ENCODE data around the gene SV2C.
"Not testable (repeated sequence)": the region's sequence is repeated elsewhere in the genome, so short reads cannot be mapped to it uniquely, and the experiment has no call there.

SV2C gene

GRCh38 chr5:76294573-76294972 lies 211.4 kb downstream of the SV2C start:
- no peak for DNase-seq (ENCODE audit: low read depth in 2 of 2)

GRCh38 chr5:76298852-76299251 lies 215.7 kb downstream of the SV2C start:
- no peak for DNase-seq (ENCODE audit: low read depth in 2 of 2)

- no peak for DNase-seq (ENCODE audit: low read depth in 2 of 2)
Observed at GRCh38 chr5:76299592-76299991, 216.4 kb downstream of the SV2C start.

GRCh38 chr5:76301932-76302331 lies 218.7 kb downstream of the SV2C start:
- DNase-seq (ENCODE audit: low read depth in 2 of 2), result not testable (repeated sequence)

- DNase-seq (ENCODE audit: low read depth in 2 of 2), result not testable (repeated sequence)
Observed at GRCh38 chr5:76302661-76303060, 219.5 kb downstream of the SV2C start.

- no peak for DNase-seq (ENCODE audit: low read depth in 2 of 2)
Observed at GRCh38 chr5:76303921-76304320, 220.7 kb downstream of the SV2C start.

GRCh38 chr5:76305269-76305668 lies 222.1 kb downstream of the SV2C start:
- DNase-seq (ENCODE audit: low read depth in 2 of 2), result no peak

GRCh38 chr5:76305775-76306174 lies 222.6 kb downstream of the SV2C start:
- DNase-seq (ENCODE audit: low read depth in 2 of 2), result no peak

GRCh38 chr5:76310208-76310607 lies 227.0 kb downstream of the SV2C start:
- DNase-seq (ENCODE audit: low read depth in 2 of 2), result no peak

- no peak for DNase-seq (ENCODE audit: low read depth in 2 of 2)
Observed at GRCh38 chr5:76312783-76313182, 229.6 kb downstream of the SV2C start.

- DNase-seq (ENCODE audit: low read depth in 2 of 2), result no peak
Observed at GRCh38 chr5:76314643-76315042, 231.5 kb downstream of the SV2C start.

GRCh38 chr5:76319673-76320072 lies 236.5 kb downstream of the SV2C start:
- DNase-seq (ENCODE audit: low read depth in 2 of 2), result no peak

- DNase-seq (ENCODE audit: low read depth in 2 of 2), result not testable (repeated sequence)
Observed at GRCh38 chr5:76323494-76323893, 240.3 kb downstream of the SV2C start.

GRCh38 chr5:76325326-76325725 lies 242.1 kb downstream of the SV2C start:
- no peak for DNase-seq (ENCODE audit: low read depth in 2 of 2)

- no peak for DNase-seq (ENCODE audit: low read depth in 2 of 2)
Observed at GRCh38 chr5:76325876-76326491, 242.8 kb downstream of the SV2C start.

- DNase-seq (ENCODE audit: low read depth in 2 of 2), result no peak
Observed at GRCh38 chr5:76326577-76327302, 243.6 kb downstream of the SV2C start.

- DNase-seq (ENCODE audit: low read depth in 2 of 2), result no peak
Observed at GRCh38 chr5:76329346-76329745, 246.2 kb downstream of the SV2C start.

GRCh38 chr5:76331126-76331525 lies 247.9 kb downstream of the SV2C start:
- no peak for DNase-seq (ENCODE audit: low read depth in 2 of 2)

GRCh38 chr5:76332102-76332501 lies 248.9 kb downstream of the SV2C start:
- DNase-seq (ENCODE audit: low read depth in 2 of 2), result no peak

- DNase-seq (ENCODE audit: low read depth in 2 of 2), result no peak
Observed at GRCh38 chr5:76332611-76333205, 249.5 kb downstream of the SV2C start.

GRCh38 chr5:76333571-76333970 lies 250.4 kb downstream of the SV2C start:
- DNase-seq (ENCODE audit: low read depth in 2 of 2), result no peak

- no peak for DNase-seq (ENCODE audit: low read depth in 2 of 2)
Observed at GRCh38 chr5:76334574-76334973, 251.4 kb downstream of the SV2C start.

GRCh38 chr5:76335451-76335850 lies 252.3 kb downstream of the SV2C start:
- not testable (repeated sequence) for DNase-seq (ENCODE audit: low read depth in 2 of 2)

Measured in stimulated activated CD4-positive, alpha-beta T cell treated with anti-CD3 and anti-CD28 coated beads, Interleukin-1b, Interleukin-23, amount 100 ng/mL, for 4 hours (primary cell).